Ovary (tissue), 3 donors: ENCODE results near the gene APLNR.

Source experiments
- EP300 ChIP-seq: sonication (generic); formaldehyde crosslinking; IDR thresholded peaks from one replicate; pipeline ENCODE4 v1.6.1; 2017; ENCODE audit warnings: antibody characterized with exemption
- POLR2A ChIP-seq: fragments of 450-650 bp; IDR thresholded peaks from one replicate; pipeline ENCODE4 v1.6.1; 2017; ENCODE audit warnings: antibody characterized with exemption, mild to moderate bottlenecking, moderate library complexity
- TF ChIP-seq, protein P1 (sequence below), 3 donors: fragments of 450-650 bp in 2 of 3; fragments of 200-600 bp in 1 of 3; IDR thresholded peaks; one replicate each; pipeline versions ENCODE4 v1.5.1 to v1.8.0; 2016 to 2022; ENCODE audit warnings: antibody characterized with exemption in 3 of 3, mild to moderate bottlenecking in 1 of 3
- donor health status: DM: no; HTN: no; CAD: no.

DNA sequence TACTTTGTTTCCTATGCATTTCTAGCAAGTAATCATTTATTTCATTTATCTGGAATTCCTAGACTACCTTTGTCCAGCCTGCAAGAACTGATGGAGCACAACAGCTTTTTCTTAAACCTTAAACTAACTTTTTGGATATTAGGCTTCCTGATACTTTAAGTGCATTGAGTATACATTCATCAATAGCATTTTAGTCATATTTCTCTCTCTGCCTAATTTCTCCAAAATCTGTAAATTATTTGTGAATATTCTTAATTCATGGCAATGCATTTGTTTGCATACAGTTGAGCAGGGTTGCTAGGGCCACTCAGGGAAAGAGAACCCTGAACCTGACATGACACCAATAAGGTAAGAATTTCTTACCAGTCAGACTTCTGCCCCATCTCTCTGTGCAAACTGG is 29.1 kb upstream of the APLNR start:
- TF ChIP-seq POLR2A (no peak), EP300 (no peak)
- TF ChIP-seq, protein P1, sequence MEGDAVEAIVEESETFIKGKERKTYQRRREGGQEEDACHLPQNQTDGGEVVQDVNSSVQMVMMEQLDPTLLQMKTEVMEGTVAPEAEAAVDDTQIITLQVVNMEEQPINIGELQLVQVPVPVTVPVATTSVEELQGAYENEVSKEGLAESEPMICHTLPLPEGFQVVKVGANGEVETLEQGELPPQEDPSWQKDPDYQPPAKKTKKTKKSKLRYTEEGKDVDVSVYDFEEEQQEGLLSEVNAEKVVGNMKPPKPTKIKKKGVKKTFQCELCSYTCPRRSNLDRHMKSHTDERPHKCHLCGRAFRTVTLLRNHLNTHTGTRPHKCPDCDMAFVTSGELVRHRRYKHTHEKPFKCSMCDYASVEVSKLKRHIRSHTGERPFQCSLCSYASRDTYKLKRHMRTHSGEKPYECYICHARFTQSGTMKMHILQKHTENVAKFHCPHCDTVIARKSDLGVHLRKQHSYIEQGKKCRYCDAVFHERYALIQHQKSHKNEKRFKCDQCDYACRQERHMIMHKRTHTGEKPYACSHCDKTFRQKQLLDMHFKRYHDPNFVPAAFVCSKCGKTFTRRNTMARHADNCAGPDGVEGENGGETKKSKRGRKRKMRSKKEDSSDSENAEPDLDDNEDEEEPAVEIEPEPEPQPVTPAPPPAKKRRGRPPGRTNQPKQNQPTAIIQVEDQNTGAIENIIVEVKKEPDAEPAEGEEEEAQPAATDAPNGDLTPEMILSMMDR (IDR thresholded peaks at IDR 0.05) = no peak
